K562 (cell line): Measurements from ENCODE around the gene CRYBA1. TPM values are rescaled to one million over a fixed set of nuclear protein-coding genes. Genes with fewer than 3 reads are reported as not detected.

Experiments used
- ATAC-seq: fragments of 200-7000 bp; cut with Tn5 transposase; 3 replicates; pipeline ENCODE4 v1.9.1; 2020; ENCODE audit warnings: moderate library complexity
- BruUV-seq: library from RNA; stranded (reverse); fragments of 400-500 nt; replicated peaks from 2 replicates; lab custom pipeline; 2021; lab: Mats Ljungman, UMichigan
- CTCF ChIA-PET: fragments of 300-600 bp; formaldehyde crosslinking; extraction: SDS; loops from one replicate; lab custom pipeline; 2021; ENCODE audit warnings: low intra/inter-chr PET ratio; lab: Yijun Ruan, JAX
- POLR2A ChIA-PET: fragments of 300-600, 350-650 bp; sonication (Branson Sonifier 250); formaldehyde crosslinking; extraction: SDS; loops from one replicate; lab custom pipeline; 2021; ENCODE audit warnings: antibody characterized with exemption, inconsistent platforms; lab: Yijun Ruan, JAX
- DNase-seq, 4 experiments: peaks; one replicate each; pipeline versions ENCODE4 v3.0.0 to v3.0.0-alpha.2; 2011 to 2018; ENCODE audit warnings: low spot score in 3 of 4, mixed read lengths in 3 of 4; ENCODE audit errors: extremely low read depth in 1 of 4
- FAIRE-seq: peaks from 2 replicates; lab custom pipeline; 2011; peaks lifted over from hg19 to GRCh38; lab: Jason Lieb, UNC
- H2AFZ ChIP-seq: 2 replicates; pipeline ENCODE4 v1.6.0; 2011; ENCODE audit warnings: low read depth, low read length, control low read depth, inconsistent platforms
- H3K27ac ChIP-seq: fragments of 200-600 bp; 3 replicates; pipeline ENCODE4 v1.8.0; 2011; ENCODE audit warnings: low read depth, mild to moderate bottlenecking, control low read depth, inconsistent platforms, low read length, moderate library complexity, mixed read lengths; ENCODE audit errors: extremely low read depth
- H3K27me3 ChIP-seq, 2 experiments: fragments of 300-600 bp in 1 of 2; 2 replicates in 1 of 2; 3 replicates in 1 of 2; pipeline versions ENCODE4 v1.6.0 to v1.8.0; 2011; ENCODE audit warnings: inconsistent platforms in 2 of 2, low read length in 2 of 2, mild to moderate bottlenecking in 1 of 2, mixed read lengths in 1 of 2, moderate library complexity in 1 of 2; ENCODE audit not compliant: control insufficient read depth in 2 of 2, insufficient read depth in 2 of 2
- H3K36me3 ChIP-seq: fragments of 300-600 bp; 3 replicates; pipeline ENCODE4 v1.8.0; 2011; ENCODE audit warnings: mild to moderate bottlenecking, low read length, inconsistent platforms; ENCODE audit not compliant: control insufficient read depth, insufficient read depth
- H3K4me1 ChIP-seq, 2 experiments: fragments of 200-600 bp in 1 of 2; replicated peaks in 1 of 2; 2 replicates in 1 of 2; 3 replicates in 1 of 2; pipeline versions ENCODE4 v1.5.1 to v1.8.0; 2011; ENCODE audit warnings: inconsistent platforms in 2 of 2, low read length in 2 of 2, mild to moderate bottlenecking in 1 of 2, mixed read lengths in 1 of 2, moderate library complexity in 1 of 2; ENCODE audit not compliant: control insufficient read depth in 2 of 2, insufficient read depth in 2 of 2
- H3K4me2 ChIP-seq: 2 replicates; pipeline ENCODE4 v1.6.1; 2011; ENCODE audit warnings: low read length, control low read depth, inconsistent platforms, mixed read lengths; ENCODE audit not compliant: insufficient read depth
- H3K4me3 ChIP-seq: fragments of 200-600 bp; sonication (generic), shearing (Covaris generic); 2 replicates; pipeline ENCODE4 v1.5.1; 2016; ENCODE audit warnings: control low read depth, inconsistent platforms
- H3K79me2 ChIP-seq: fragments of 200-600 bp; 3 replicates; pipeline ENCODE4 v1.8.0; 2011; ENCODE audit warnings: low read length, inconsistent platforms; ENCODE audit not compliant: control insufficient read depth, insufficient read depth
- H3K9ac ChIP-seq, 2 experiments: 2 replicates each; pipeline versions ENCODE4 v1.6.0 to v1.6.1; 2011; ENCODE audit warnings: low read depth in 2 of 2, low read length in 2 of 2, control low read depth in 1 of 2, inconsistent platforms in 1 of 2, mild to moderate bottlenecking in 1 of 2, mixed read lengths in 1 of 2; ENCODE audit not compliant: insufficient read depth in 1 of 2
- H3K9me1 ChIP-seq: one replicate; pipeline ENCODE4 v1.6.0; 2011; ENCODE audit warnings: inconsistent platforms, mild to moderate bottlenecking, low read length, moderate library complexity; ENCODE audit not compliant: control insufficient read depth, insufficient read depth
- H3K9me3 ChIP-seq: replicated peaks from 2 replicates; pipeline ENCODE4 v1.5.1; 2011; ENCODE audit warnings: low read depth, low read length, inconsistent platforms; ENCODE audit not compliant: control insufficient read depth, insufficient read depth
- H4K20me1 ChIP-seq: replicated peaks from 2 replicates; pipeline ENCODE4 v1.6.1; 2011; ENCODE audit warnings: low read length, inconsistent platforms, mixed read lengths; ENCODE audit not compliant: control insufficient read depth, insufficient read depth
- CHD4 ChIP-seq: fragments of 200-600 bp; sonication (generic); IDR thresholded peaks from 3 replicates; pipeline ENCODE4 v1.6.1; 2012; ENCODE audit warnings: low read depth, mild to moderate bottlenecking, mixed read lengths, low read length, inconsistent platforms; ENCODE audit not compliant: insufficient read depth, insufficient replicate concordance, poor library complexity, severe bottlenecking
- GTF2B ChIP-seq: IDR thresholded peaks from 2 replicates; pipeline ENCODE4 v1.6.1; 2011; ENCODE audit not compliant: insufficient read length; ENCODE audit errors: extremely low read depth
- MAFK ChIP-seq: IDR thresholded peaks from 2 replicates; pipeline ENCODE4 v1.6.1; 2011; ENCODE audit warnings: low read length, improper control_type of control experiment
- MAZ ChIP-seq, 2 experiments: fragments of 450-650 bp in 1 of 2; sonication (generic) in 1 of 2; formaldehyde crosslinking; IDR thresholded peaks in 1 of 2; conservative IDR thresholded peaks in 1 of 2; 2 replicates each; pipeline versions ENCODE4 v1.4.0 to v1.5.0; 2020; ENCODE audit warnings: mild to moderate bottlenecking in 1 of 2, missing genetic modification reagents in 1 of 2
- MIER1 ChIP-seq: fragments of 450-650 bp; IDR thresholded peaks from 2 replicates; pipeline ENCODE4 v1.6.1; 2016; ENCODE audit warnings: antibody characterized with exemption, mild to moderate bottlenecking, low read depth
- NELFE ChIP-seq: IDR thresholded peaks from 2 replicates; pipeline ENCODE4 v1.6.1; 2011; ENCODE audit warnings: mild to moderate bottlenecking; ENCODE audit not compliant: insufficient read depth, insufficient read length
- NR3C1 ChIP-seq: sonication (generic); formaldehyde crosslinking; IDR thresholded peaks from 2 replicates; pipeline ENCODE4 v1.8.1; 2022; ENCODE audit warnings: missing genetic modification reagents
- NR4A1 ChIP-seq, 2 experiments: fragments of 250-450 bp in 1 of 2; fragments of 450-650 bp in 1 of 2; sonication (Bioruptor Pico) in 1 of 2; IDR thresholded peaks; 2 replicates each; pipeline versions ENCODE4 v1.4.0 to v1.6.1; 2016 to 2020; ENCODE audit warnings: mild to moderate bottlenecking in 2 of 2, missing compliant biosample characterization in 1 of 2, missing genetic modification characterization in 1 of 2, moderate library complexity in 1 of 2
- OTX1 ChIP-seq: fragments of 450-650 bp; formaldehyde crosslinking; IDR thresholded peaks from 2 replicates; pipeline ENCODE4 v1.4.0; 2022; ENCODE audit warnings: mild to moderate bottlenecking
- PHB2 ChIP-seq: fragments of 450-650 bp; IDR thresholded peaks from 2 replicates; pipeline ENCODE4 v1.6.1; 2017; ENCODE audit warnings: low read depth
- POLR2AphosphoS2 ChIP-seq: IDR thresholded peaks from 2 replicates; pipeline ENCODE4 v1.6.1; 2012; ENCODE audit warnings: low read length, improper control_type of control experiment
- SMARCB1 ChIP-seq: IDR thresholded peaks from 2 replicates; pipeline ENCODE4 v1.6.1; 2011; ENCODE audit warnings: improper control_type of control experiment, low read depth; ENCODE audit not compliant: insufficient read length
- TCF7L2 ChIP-seq: fragments of 150-350 bp; IDR thresholded peaks from 2 replicates; pipeline ENCODE4 v1.6.1; 2016; ENCODE audit warnings: low read depth, mild to moderate bottlenecking, low read length, moderate library complexity
- ZKSCAN1 ChIP-seq: fragments of 150-350 bp; IDR thresholded peaks from 2 replicates; pipeline ENCODE4 v1.6.1; 2016; ENCODE audit warnings: low read depth, low read length
- ZNF644 ChIP-seq: fragments of 200-800 bp; sonication (Bioruptor generic); IDR thresholded peaks from 2 replicates; pipeline ENCODE4 v1.6.1; 2016; ENCODE audit warnings: low read depth, missing genetic modification characterization, missing compliant biosample characterization
- WGBS: fragments of 100-300 bp; shearing (Covaris generic); methylation state at CpG from one replicate; pipeline ENCODE4 v1.1.6; 2016; ENCODE audit warnings: low coverage, mixed read lengths; ENCODE audit not compliant: insufficient coverage; ENCODE audit errors: missing lambda C conversion rate; 5-methylcytosine and 5-hydroxymethylcytosine counted together
- in situ Hi-C: fragments of 300-500 bp; cut with MboI; formaldehyde crosslinking; loops from 4 replicates; pipeline ENCODE4 v1.15.0; 2018; ENCODE audit warnings: inconsistent platforms, mixed read lengths
- intact Hi-C: fragments of 100-400 bp; cut with micrococcal nuclease; formaldehyde crosslinking; loops from 2 replicates; pipeline ENCODE4 v1.14.2; 2022
- polyA plus RNA-seq, 8 experiments: library from polyadenylated mRNA; depleted of rRNA in 4 of 8; stranded (reverse) in 5 of 8; unstranded in 3 of 8; fragments of >200 nt; fragmentation: Nextera tagmentation in 2 of 8; fragmentation: Illumina TruSeq in 1 of 8; extraction: Ambion mirVana in 2 of 8; extraction: Trizol in 1 of 8; gene quantifications; 2 replicates each; pipeline versions ENCODE4 v1.2.1 to v1.2.3, GENCODE V29; 2011 to 2014; ENCODE audit warnings: inconsistent platforms in 1 of 8, missing spikeins in 1 of 8
- total RNA-seq, 7 experiments: library from RNA; depleted of rRNA in 6 of 7; stranded (reverse); fragments of >200 nt in 6 of 7; fragmentation: Illumina TruSeq in 2 of 7; extraction: Trizol in 2 of 7; gene quantifications; 2 replicates each; pipeline versions ENCODE4 v1.2.1 to v1.2.3, GENCODE V29; 2011 to 2021; ENCODE audit warnings: low replicate concordance in 1 of 7

CRYBA1 gene
- total and polyA plus RNA-seq, 9 of the 15 experiments (the other 6 are each of a cell fraction or from before 2014, with no cell fraction given) = not detected

DNA sequence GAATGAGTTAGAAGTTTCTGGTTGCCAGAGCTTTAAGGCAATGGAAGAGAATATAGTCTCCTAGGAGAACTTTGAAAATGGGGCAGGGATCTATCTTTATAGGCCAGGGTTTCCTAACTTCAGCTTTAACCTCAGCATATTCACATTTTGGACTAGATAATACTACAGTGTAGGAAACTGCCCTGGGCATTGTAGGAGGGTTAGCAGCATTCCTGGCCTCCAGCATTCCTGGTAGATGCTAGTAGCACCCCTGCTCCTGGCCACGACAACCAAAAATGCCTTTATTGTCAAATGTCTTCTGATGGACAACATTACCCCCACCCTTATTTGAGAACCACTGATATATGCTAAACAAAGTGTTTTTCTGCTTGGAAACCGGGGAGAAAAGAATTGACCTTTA lies 38.7 kb upstream of the CRYBA1 start (continued):
- no peak for TF ChIP-seq CHD4
- TF ChIP-seq ZNF644 (tag) = no peak
- no peak for TF ChIP-seq MAFK
- TF ChIP-seq OTX1 (CRISPR knock-in tag) = no peak
- TF ChIP-seq GTF2B = no peak
- no peak for TF ChIP-seq TCF7L2

GRCh38 chr17:29209073-29209472 lies 37.6 kb upstream of the CRYBA1 start:
- BruUV-seq = no TSS peak

More at GRCh38 chr17:29209073-29209472, 37.6 kb upstream of the CRYBA1 start:
- H3K36me3 ChIP-seq = no peaks in the 10 kb centered on the region
- intact Hi-C loops = no loop called here
- H3K27me3 ChIP-seq = no peaks in the 10 kb centered on the region
- TF ChIP-seq PHB2 (no peak), MAFK (no peak), MAZ (CRISPR knock-in tag; conservative IDR thresholded peaks at IDR 0.05 in 1 of 2, IDR thresholded peaks at IDR 0.05 in 1 of 2) (no peak), SMARCB1 (no peak), NR3C1 (CRISPR knock-in tag) (no peak), NELFE (no peak), POLR2AphosphoS2 (no peak), NR4A1 (CRISPR knock-in tag; IDR thresholded peaks at IDR 0.05) (no peak), NR4A1 (tag; IDR thresholded peaks at IDR 0.05) (no peak), ZKSCAN1 (no peak), MIER1 (no peak)
- no peaks in the 10 kb centered on the region for H4K20me1 ChIP-seq
- H3K4me2 ChIP-seq = no peak overlapping the region
- H3K9me1 ChIP-seq = no peaks in the 10 kb centered on the region
- in situ Hi-C loops = no loop called here
- peaks cover 6 to 7% of the 10 kb centered on the region in 2 experiments; a peak in 3 of 5 replicates for H3K4me1 ChIP-seq
- H3K27ac ChIP-seq = no peak overlapping the region
- H3K9me3 ChIP-seq = no peaks in the 10 kb centered on the region
- FAIRE-seq (no peak), ATAC-seq (no peak), DNase-seq (no peak)
- CTCF ChIA-PET = no interaction called here
- H2AFZ ChIP-seq = no peak overlapping the region
- H3K79me2 ChIP-seq = no peaks in the 10 kb centered on the region
- POLR2A ChIA-PET = interaction anchor here (0.7 to 1.0 kb wide), 4 partner anchors 17 to 85 kb away, joined by 3 to 4 read pairs (median 4); partner anchors contain the start of genes MYO18A and NUFIP2
- WGBS = 54% methylated on average over 5 of the region's 5 CpGs
- no peak overlapping the region for H3K9ac ChIP-seq
- H3K4me3 ChIP-seq = no peak overlapping the region
